Adipose tissue (tissue), 3 donors: ENCODE results near the gene OSM. TPM values are rescaled to one million over a fixed set of nuclear protein-coding genes. Genes with fewer than 3 reads are reported as not detected.

Experiments used
- H3K27ac ChIP-seq: one replicate; pipeline ENCODE4 v1.5.1; 2013; ENCODE audit warnings: low read depth, low read length
- WGBS, 3 donors: extraction: QIAGEN DNeasy Blood & Tissue Kit; methylation state at CpG; one replicate each; pipeline ENCODE4 v1.1.7; 2013; 5-methylcytosine and 5-hydroxymethylcytosine counted together
- polyA plus RNA-seq, 3 donors: library from polyadenylated mRNA; stranded (reverse); fragments of 200-250 nt; gene quantifications; one replicate each; pipeline ENCODE4 v1.2.3, GENCODE V29; 2013
- donor health status: healthy with polysubstance abuse.
- donor health status: Bipolar disorder and iron deficiency.
- donor health status: healthy.

Gene OSM
- polyA plus RNA-seq, 3 donors: 0.45 to 14.7 (median 7.7) TPM

GRCh38 chr22:30251711-30252110 is 14.9 kb downstream of the OSM start:
- 59 to 71% (median 60%) methylated on average over 10 of the region's 10 CpGs for WGBS, 3 donors
- H3K27ac ChIP-seq: no peak overlapping the region

DNA sequence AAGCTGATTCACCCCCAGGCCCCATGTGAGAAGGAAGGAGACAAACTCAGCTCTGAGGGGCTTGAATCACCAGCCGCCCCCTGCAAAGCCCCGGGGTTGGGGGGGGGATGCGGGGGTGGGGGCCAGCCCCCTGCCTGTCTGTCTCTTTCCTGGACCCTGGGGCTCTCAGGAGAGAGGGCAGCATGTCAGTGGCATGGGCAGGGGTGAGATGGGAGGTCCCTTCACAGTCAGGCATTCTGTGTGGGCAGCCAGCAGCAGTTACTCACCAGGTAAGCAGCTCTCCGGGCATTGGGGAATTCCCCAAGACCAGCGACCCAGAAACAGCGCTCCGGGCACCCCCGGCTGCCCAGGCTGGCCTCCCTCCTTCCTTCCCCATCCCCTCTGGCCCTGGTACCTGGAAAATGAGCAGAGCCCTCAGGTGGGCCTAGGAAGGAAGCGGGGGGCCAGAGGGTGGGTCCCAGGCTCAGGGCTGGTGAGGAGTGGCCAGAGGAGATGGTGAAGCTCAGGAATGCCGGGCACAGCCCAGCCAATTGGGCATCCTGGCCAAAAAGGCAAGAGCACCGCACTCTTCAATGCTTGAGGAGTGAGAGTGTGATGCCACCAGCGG is 15.9 kb downstream of the OSM start:
- H3K27ac ChIP-seq: no peak overlapping the region
- 59 to 65% (median 62%) methylated on average over 12 of the region's 12 CpGs for WGBS, 3 donors

DNA sequence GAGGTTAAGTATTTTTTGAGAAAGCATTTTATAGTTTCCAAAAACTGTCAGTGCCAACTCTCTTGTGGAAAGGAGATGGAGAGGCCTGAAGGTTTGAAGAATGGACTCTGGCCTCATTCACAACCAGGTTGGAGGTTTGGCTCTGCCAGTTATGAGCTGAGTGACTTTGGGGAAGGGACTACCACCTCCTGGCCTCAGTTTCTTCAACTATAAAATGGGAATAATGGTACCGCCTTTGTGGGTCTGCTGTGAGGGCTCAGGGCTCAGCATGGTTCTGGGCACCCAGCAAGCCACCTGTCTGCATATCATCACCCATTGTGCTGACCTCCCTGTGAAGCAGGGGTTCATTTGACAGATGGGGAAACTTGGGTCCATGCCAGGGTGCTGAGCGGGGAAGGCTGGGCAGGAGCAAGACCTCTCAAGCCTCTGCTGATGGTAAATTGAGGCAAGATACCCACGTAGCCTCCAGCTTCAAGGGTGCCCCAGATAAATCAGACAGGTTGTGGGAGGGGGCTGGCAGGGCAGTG is 16.5 kb downstream of the OSM start:
- 84 to 92% (median 92%) methylated on average over 3 of the region's 3 CpGs for WGBS, 3 donors
- no peak overlapping the region for H3K27ac ChIP-seq

- WGBS, 3 donors: 62 to 71% (median 63%) methylated on average over 27 of the region's 27 CpGs
Measured at GRCh38 chr22:30249049-30250038, 17.3 kb downstream of the OSM start.

GRCh38 chr22:30248484-30248883 is 18.2 kb downstream of the OSM start:
- no peak overlapping the region for H3K27ac ChIP-seq
- WGBS, 3 donors: 53 to 68% (median 60%) methylated on average over 6 of the region's 6 CpGs

More at GRCh38 chr22:30249049-30250038, 17.3 kb downstream of the OSM start:
- H3K27ac ChIP-seq: no peak overlapping the region

- H3K27ac ChIP-seq: no peak overlapping the region
- 37 to 63% (median 53%) methylated on average over 11 to 12 of the region's 12 CpGs for WGBS, 3 donors
Measured at GRCh38 chr22:30247974-30248373, 18.7 kb downstream of the OSM start.

DNA sequence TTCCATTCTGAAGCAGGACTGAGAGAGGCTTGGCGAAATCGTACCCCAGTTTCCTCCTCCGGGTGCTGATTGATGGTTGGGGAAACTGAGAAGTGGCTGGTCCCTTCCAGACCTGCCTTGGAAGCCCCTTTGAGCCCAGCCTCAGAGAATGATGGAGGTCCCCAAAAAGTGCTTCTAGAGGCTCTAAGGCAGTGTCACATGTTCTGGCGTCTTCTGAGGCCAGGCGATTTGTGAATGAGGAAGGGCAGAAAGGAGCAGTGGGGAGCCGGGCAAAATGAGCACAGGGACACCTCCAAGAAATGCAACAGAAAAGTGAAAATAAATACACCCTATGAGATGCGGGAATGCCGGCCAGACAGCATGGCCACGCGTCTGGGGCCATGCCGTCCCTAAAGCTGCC is 19.1 kb downstream of the OSM start:
- WGBS, 3 donors: 61 to 77% (median 75%) methylated on average over 11 of the region's 11 CpGs

DNA sequence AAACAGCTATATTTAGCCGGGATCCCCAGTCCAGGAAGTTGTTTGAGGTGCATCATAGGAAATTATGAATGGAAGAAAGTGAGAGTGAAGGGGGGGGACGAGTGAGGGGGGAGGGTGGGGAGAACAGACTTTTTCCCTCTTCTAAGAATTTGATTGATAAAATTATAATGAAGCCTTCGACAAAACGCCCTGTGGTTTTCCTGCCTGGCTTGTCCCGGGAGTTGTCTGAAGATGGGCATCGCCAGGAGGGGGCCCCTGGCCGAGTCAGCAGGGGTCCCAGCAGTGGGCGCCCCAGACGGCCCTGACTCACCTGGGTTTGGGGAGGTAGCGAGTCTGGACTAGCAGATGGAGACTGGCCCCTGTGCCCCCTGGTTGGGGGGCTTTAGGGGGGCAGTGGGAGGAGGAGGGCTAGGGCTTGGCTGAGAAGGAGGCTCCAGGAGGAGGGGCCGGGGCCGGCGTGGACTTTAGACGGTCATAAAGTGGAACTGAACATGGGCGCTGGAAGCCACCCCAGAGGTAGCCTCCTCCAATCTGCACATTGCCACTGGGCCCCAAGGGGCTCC is 19.8 kb downstream of the OSM start:
- 22 to 28% (median 25%) methylated on average over 15 of the region's 15 CpGs for WGBS, 3 donors
- H3K27ac ChIP-seq: no peak overlapping the region

More for the DNA sequence above, 19.1 kb downstream of the OSM start:
- H3K27ac ChIP-seq: no peak overlapping the region

- H3K27ac ChIP-seq: no peak within 1 kb of the TSS
- WGBS, 3 donors: 1 to 2% (median 2%) methylated on average over 36 to 63 of the region's 64 CpGs
Measured at GRCh38 chr22:30245985-30246813, 20.5 kb downstream of the OSM start, which contains the start of gene LIF. Gene LIF (minus strand): TSS chr22:30246759. CDS start chr22:30246695, 64 bp downstream.

DNA sequence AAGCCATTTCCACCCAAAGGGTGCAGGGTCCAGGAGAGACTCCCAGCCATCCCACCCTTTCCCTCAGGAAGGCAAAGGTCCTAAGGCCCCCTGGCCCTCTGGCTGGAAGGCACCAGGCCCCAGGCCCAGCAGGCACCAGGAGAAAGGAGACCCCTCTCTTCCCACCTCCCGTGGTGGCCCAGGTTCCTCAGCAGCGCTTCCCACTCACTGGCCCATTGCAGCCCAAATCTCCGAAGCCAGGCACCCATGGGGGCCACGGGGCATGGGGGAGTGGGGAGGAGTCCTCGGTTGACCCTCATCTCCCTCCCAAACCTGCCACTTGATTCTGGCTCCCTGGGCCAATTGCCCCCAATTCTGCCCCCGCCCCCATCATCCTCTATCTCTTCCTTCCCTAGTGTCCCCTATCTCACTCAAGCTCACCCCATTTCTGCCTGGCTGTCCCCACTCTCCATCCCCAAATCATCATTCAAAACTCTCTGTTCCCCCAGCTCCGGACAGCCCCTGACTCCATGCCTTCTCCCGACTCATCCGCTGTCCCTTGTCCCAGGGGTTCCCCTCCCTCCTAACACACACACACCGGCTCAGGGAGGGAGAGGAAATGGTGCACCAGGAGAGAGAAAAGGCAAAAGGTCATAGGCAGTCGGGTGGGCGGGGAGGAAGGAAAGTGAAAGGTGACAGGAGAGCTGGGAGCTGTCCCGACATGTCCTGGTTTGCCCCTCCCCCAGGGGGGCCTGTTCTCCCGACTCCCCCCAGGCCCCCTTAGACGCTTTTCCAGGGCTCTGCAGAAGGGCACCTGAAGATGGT is 21.3 kb downstream of the OSM start:
- no peak overlapping the region for H3K27ac ChIP-seq
- 58 to 71% (median 61%) methylated on average over 11 to 15 of the region's 15 CpGs for WGBS, 3 donors

DNA sequence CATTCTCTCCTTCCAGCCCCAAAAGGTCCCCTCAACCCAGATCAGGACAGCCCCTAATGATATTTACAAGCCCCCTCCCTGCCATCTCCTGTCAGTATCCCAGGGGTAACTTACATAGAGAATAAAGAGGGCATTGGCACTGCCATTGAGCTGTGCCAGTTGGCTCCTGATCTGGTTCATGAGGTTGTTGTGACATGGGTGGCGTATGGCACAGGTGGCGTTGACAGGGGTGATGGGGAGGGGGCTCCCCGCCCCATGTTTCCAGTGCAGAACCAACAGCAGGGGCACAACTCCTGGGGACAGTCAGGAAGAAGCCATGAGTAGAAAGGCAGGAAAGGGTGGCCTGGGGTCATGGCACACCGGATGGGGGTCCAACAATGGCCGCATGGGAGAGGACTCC is 22.0 kb downstream of the OSM start:
- no peak overlapping the region for H3K27ac ChIP-seq

DNA sequence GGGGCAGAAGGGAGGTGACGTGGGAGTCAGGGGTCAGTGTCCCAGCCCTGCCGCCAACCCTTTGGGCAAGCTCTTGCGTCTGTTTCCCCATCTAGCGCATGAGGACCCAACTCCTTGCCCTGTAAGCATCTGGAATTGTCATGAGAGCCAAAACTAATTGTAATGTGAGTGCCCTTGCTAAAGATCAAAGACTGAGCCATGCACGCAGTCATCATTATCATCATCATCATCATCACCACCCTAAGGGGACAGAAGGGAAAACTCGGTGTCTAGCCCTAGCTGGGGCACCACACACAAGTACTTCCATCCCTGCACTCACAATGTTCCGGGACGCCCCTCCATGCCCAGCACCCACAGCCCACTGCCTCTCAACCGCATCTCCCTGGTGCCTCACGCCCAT is 22.6 kb downstream of the OSM start:
- 92 to 96% (median 93%) methylated on average over 10 of the region's 10 CpGs for WGBS, 3 donors
- no peak overlapping the region for H3K27ac ChIP-seq

More for the DNA sequence above, 22.0 kb downstream of the OSM start:
- WGBS, 3 donors: 85 to 95% (median 87%) methylated on average over 5 of the region's 5 CpGs

- no peak overlapping the region for H3K27ac ChIP-seq
- 94 to 96% (median 95%) methylated on average over 22 of the region's 22 CpGs for whole genome bisulfite sequencing, 3 donors
Measured at GRCh38 chr22:30243661-30244060, 23.0 kb downstream of the OSM start.

DNA sequence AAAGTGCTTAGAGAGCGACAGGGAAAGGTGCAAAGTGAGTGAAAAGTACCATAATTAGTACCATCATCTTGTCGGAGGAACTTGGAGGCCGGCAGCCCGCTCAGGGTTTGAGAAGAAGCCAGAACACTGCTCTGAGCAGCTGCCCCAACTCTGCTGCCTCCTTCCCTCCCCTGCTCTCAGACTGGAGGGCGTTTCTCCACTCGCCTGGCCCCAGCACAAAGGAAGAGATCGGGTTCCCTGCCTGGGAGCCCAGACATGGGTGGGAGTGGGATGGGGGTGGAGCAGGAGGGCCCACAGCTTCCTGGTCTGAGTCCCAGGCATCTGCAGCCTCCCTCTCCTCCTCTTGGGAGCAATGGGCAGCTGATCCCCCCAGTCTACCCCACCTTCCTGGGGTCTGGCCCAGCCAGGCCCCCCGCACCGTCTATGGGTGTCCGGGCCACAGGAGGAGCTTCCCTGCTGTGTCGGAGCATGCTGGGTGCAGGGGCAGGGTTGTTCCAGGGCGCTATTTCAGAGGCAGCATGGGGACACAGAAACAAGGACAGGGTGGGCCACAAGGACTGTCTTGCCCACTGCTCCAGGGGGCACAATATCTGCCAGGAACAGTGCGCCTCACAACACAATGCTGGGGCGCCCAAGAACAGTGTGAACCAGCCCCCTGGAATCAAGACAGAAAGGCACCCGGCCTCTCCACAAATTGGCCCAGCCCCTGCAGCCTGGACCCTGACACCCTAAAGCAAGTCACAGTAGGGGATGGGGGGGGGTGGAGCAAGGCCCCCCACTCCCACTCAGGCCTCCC is 24.9 kb downstream of the OSM start:
- H3K27ac ChIP-seq: no peak overlapping the region
- 69 to 80% (median 71%) methylated on average over 14 to 15 of the region's 15 CpGs for WGBS, 3 donors

DNA sequence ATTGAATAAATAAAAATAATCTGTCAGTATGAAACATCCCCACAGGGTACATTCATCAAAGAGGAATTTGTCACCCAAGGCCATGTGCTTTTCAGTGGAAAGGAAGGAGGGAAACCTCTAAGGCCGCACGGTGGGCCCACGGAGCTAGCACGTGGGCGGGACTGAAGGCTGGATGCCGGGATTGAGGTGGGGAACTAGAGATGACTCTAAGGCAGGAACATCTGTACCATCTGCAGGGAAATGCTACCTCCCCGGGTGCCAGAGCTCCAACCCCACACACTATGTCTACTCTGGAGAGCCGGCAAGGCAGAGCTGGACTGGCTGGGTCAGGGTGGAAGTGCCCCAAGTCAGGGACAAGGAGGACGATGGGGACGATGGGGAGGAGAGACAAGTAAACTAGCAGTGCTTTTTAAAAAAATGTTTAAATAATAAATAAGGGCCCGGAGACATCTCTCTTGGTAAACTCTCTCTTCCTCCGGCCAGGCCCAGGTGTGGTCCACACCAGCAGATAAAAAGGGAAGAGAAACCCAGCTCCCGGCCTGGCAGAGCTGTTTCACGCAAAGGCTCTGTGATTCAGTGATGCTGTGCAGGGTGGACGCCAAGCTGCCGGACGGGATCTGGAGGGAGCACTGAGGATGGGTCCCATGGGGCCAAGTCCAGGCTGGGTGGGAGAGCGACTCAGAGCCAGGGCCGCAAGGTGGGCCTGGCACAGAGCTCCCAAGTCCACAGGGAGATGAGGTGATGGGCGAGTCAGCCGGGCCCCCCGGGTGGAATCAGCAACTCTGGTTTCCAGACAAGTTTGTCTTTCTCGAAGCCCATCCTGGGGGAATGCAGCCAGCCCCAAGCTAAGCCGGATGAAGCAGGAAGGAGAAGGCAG is 25.9 kb downstream of the OSM start:
- 74 to 81% (median 78%) methylated on average over 24 of the region's 24 CpGs for WGBS, 3 donors
- H3K27ac ChIP-seq: no peak overlapping the region
